OCI-LY7 (cell line): ENCODE measurements around the gene MRI1. TPM values are rescaled to one million over a fixed set of nuclear protein-coding genes. Genes with fewer than 3 reads are reported as not detected.

Experiments
- BruUV-seq: library from RNA; stranded (reverse); fragments of 400-500 nt; replicated peaks from 2 replicates; lab custom pipeline; 2021; lab: Mats Ljungman, UMichigan
- CTCF ChIA-PET: fragments of 300-600 bp; sonication (Branson Sonifier 250); formaldehyde crosslinking; loops from one replicate; lab custom pipeline; 2022; ENCODE audit warnings: antibody characterized with exemption; ENCODE audit not compliant: unreplicated experiment; lab: Charles Lee
- POLR2A ChIA-PET: fragments of 300-600 bp; sonication (Branson Sonifier 250); formaldehyde crosslinking; loops from one replicate; lab custom pipeline; 2022; ENCODE audit warnings: antibody characterized with exemption; lab: Charles Lee
- DNase-seq: peaks from one replicate; pipeline ENCODE4 v3.0.0-alpha.2; 2015; ENCODE audit warnings: low spot score
- H2AFZ ChIP-seq: fragments of 200-600 bp; sonication (generic), shearing (Covaris generic); 2 replicates; pipeline ENCODE4 v1.6.1; 2014; ENCODE audit warnings: mild to moderate bottlenecking, antibody characterized with exemption, low read length, moderate library complexity
- H3K27ac ChIP-seq: fragments of 200-600 bp; sonication (generic); 2 replicates; pipeline ENCODE4 v1.5.1; 2014; ENCODE audit warnings: mixed run types, low read depth, mild to moderate bottlenecking, moderate library complexity, low read length, inconsistent platforms; ENCODE audit not compliant: poor library complexity, severe bottlenecking
- H3K36me3 ChIP-seq: fragments of 200-600 bp; sonication (generic); 2 replicates; pipeline ENCODE4 v1.6.1; 2014; ENCODE audit warnings: mild to moderate bottlenecking, antibody characterized with exemption, low read length, moderate library complexity, mixed read lengths; ENCODE audit not compliant: insufficient read depth
- H3K4me1 ChIP-seq: fragments of 200-600 bp; sonication (generic); 2 replicates; pipeline ENCODE4 v1.5.1; 2014; ENCODE audit warnings: mild to moderate bottlenecking, low read length; ENCODE audit not compliant: insufficient read depth, poor library complexity, severe bottlenecking
- H3K4me2 ChIP-seq: fragments of 200-600 bp; sonication (generic); 2 replicates; pipeline ENCODE4 v1.6.1; 2014; ENCODE audit warnings: mild to moderate bottlenecking, low read length
- H3K4me3 ChIP-seq: fragments of 200-600 bp; sonication (generic); 2 replicates; pipeline ENCODE4 v1.5.1; 2014; ENCODE audit warnings: mild to moderate bottlenecking, low read depth, low read length; ENCODE audit not compliant: poor library complexity, severe bottlenecking
- H3K79me2 ChIP-seq: fragments of 200-600 bp; sonication (generic); 2 replicates; pipeline ENCODE4 v1.6.1; 2016; ENCODE audit warnings: low read depth, mild to moderate bottlenecking, low read length, moderate library complexity, mixed read lengths; ENCODE audit not compliant: insufficient read depth
- H3K9me2 ChIP-seq: fragments of 200-600 bp; sonication (generic); 2 replicates; pipeline ENCODE4 v1.6.1; 2016; ENCODE audit warnings: mild to moderate bottlenecking, low read length, mixed read lengths; ENCODE audit not compliant: insufficient read depth
- H3K9me3 ChIP-seq: fragments of 200-600 bp; sonication (generic); 2 replicates; pipeline ENCODE4 v1.6.1; 2014; ENCODE audit warnings: mild to moderate bottlenecking, mixed run types, low read length, mixed read lengths
- H4K20me1 ChIP-seq: fragments of 200-600 bp; sonication (generic); 2 replicates; pipeline ENCODE4 v1.6.1; 2014; ENCODE audit warnings: mild to moderate bottlenecking, antibody characterized with exemption, low read length, moderate library complexity, mixed read lengths; ENCODE audit not compliant: insufficient read depth
- EZH2phosphoT487 ChIP-seq: fragments of 200-600 bp; sonication (generic); IDR thresholded peaks from 2 replicates; pipeline ENCODE4 v1.6.1; 2018; ENCODE audit warnings: low read depth, borderline replicate concordance, mild to moderate bottlenecking, mixed run types, antibody characterized with exemption, low read length, moderate library complexity, mixed read lengths
- intact Hi-C: fragments of 100-400 bp; cut with micrococcal nuclease; formaldehyde crosslinking; loops from one replicate; pipeline ENCODE4 v1.10.0; 2022; ENCODE audit not compliant: unreplicated experiment
- total RNA-seq, 2 experiments: library from RNA; depleted of rRNA in 1 of 2; stranded (reverse); fragments of >200 nt in 1 of 2; shearing (Covaris generic) in 1 of 2; gene quantifications; 2 replicates each; pipeline ENCODE4 v1.2.3, GENCODE V29; 2014 to 2022
- TF ChIP-seq, protein P1 (sequence below): fragments of 200-600 bp; sonication (generic); conservative IDR thresholded peaks from 2 replicates; pipeline ENCODE4 v1.5.1; 2014; ENCODE audit warnings: mild to moderate bottlenecking, antibody characterized with exemption, low read length, moderate library complexity, mixed read lengths

Gene MRI1
- total RNA-seq, 2 experiments from 2014 or later = 23.4 to 27.3 TPM

DNA sequence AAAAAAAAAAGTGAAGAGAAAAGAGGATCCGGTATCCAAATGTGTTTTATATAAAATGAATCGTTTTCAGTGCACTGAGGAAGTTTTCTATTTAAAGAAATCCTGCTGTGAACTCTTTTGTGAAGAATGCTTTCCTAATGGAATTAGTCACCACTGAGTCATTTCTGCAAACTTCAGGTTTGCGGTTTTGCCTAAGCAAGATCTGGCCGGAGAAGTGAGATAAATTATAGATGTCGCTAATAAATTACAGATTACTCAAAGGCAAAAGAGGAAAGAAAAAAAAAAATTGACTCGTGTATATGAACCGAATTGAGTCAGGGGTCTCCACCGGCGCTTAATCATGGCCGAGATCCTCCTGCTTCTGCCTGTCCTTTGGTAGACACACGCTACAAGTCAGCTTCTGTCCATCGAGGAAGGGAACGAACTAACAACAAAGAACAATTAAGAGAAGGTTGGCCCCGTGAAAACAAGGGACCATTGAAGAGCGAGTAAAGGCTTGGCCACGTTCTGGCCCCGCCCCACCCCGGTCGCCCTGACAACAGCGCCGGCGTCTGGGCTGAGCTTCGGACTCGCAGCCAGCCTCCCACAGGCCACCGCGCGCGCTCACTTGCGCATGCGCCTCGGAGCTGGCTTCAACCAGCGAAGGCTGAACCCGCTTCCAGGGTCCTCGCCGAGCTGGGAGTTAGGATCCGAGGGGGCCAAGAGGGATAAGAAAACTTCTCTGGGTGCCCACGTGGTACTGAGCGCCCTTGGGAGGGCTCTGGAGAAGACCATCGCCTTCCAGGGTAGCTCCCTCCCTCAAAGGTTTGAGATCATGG is 33.0 kb upstream of the MRI1 start:
- no peaks in the 10 kb centered on the region for H4K20me1 ChIP-seq
- H2AFZ ChIP-seq = peak overlapping the region; percentile 92
- peak overlapping the region; percentile 94 for H3K4me2 ChIP-seq
- TF ChIP-seq, protein P1, sequence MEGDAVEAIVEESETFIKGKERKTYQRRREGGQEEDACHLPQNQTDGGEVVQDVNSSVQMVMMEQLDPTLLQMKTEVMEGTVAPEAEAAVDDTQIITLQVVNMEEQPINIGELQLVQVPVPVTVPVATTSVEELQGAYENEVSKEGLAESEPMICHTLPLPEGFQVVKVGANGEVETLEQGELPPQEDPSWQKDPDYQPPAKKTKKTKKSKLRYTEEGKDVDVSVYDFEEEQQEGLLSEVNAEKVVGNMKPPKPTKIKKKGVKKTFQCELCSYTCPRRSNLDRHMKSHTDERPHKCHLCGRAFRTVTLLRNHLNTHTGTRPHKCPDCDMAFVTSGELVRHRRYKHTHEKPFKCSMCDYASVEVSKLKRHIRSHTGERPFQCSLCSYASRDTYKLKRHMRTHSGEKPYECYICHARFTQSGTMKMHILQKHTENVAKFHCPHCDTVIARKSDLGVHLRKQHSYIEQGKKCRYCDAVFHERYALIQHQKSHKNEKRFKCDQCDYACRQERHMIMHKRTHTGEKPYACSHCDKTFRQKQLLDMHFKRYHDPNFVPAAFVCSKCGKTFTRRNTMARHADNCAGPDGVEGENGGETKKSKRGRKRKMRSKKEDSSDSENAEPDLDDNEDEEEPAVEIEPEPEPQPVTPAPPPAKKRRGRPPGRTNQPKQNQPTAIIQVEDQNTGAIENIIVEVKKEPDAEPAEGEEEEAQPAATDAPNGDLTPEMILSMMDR = no peak
- TF ChIP-seq EZH2phosphoT487 = no peak
- ChIA-PET POLR2A (interaction anchor here (0.6 to 1.3 kb wide), 9 partner anchors 10 to 350 kb away, joined by 3 to 7 read pairs (median 3); partner anchors contain the start of genes C19orf53 and MRI1), CTCF (interaction anchor here (0.5 to 0.6 kb wide), 3 partner anchors 16 to 626 kb away, joined by 3 read pairs; a partner anchor contains a TSS)
- intact Hi-C loops = no loop called here
- no peaks in the 10 kb centered on the region for H3K9me2 ChIP-seq
- H3K79me2 ChIP-seq = no peaks in the 10 kb centered on the region
- H3K27ac ChIP-seq = peak overlapping the region; percentile 34
- H3K4me3 ChIP-seq = peak overlapping the region; percentile 71
- BruUV-seq = no TSS peak
- peaks cover 25% of the 10 kb centered on the region for H3K4me1 ChIP-seq
- no peaks in the 10 kb centered on the region for H3K36me3 ChIP-seq
- DNase-seq = peak; percentile 95
- H3K9me3 ChIP-seq = no peaks in the 10 kb centered on the region

DNA sequence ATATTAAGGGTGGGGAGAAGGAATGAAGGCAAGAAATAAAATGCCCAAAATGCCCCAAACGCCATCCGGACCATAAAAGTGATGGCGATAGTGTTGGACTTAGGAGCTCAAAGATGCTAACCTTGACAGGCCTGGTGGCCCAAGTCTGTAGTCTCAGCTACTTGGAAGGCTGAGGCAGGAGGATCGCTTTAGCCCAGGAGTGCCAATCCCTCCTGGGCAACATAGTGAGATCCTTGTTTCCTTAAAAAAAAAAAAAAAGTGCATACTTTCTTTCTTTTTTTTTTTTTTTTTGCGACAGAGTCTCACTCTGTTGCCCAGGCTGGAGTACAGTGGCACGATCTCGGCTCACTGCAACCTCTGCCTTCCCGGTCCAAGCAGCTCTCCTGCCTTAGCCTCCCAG is 32.0 kb upstream of the MRI1 start:
- Histone ChIP-seq H3K36me3 (no peaks in the 10 kb centered on the region), H3K4me1 (peaks cover 25% of the 10 kb centered on the region), H4K20me1 (no peaks in the 10 kb centered on the region), H3K27ac (no peak overlapping the region), H2AFZ (no peak overlapping the region), H3K9me2 (no peaks in the 10 kb centered on the region), H3K4me3 (peak overlapping the region; percentile 71), H3K4me2 (peak overlapping the region; percentile 94), H3K9me3 (no peaks in the 10 kb centered on the region), H3K79me2 (no peaks in the 10 kb centered on the region)
- intact Hi-C loops = no loop called here
- no peak for TF ChIP-seq EZH2phosphoT487
- TF ChIP-seq, protein P1 = no peak
- TSS peak; percentile 84 for BruUV-seq
- DNase-seq = no peak
- ChIA-PET POLR2A (interaction anchor here (0.7 to 1.3 kb wide), 5 partner anchors 9 to 32 kb away, joined by 3 to 7 read pairs (median 5); partner anchors contain the start of gene MRI1), CTCF (no interaction called here)

DNA sequence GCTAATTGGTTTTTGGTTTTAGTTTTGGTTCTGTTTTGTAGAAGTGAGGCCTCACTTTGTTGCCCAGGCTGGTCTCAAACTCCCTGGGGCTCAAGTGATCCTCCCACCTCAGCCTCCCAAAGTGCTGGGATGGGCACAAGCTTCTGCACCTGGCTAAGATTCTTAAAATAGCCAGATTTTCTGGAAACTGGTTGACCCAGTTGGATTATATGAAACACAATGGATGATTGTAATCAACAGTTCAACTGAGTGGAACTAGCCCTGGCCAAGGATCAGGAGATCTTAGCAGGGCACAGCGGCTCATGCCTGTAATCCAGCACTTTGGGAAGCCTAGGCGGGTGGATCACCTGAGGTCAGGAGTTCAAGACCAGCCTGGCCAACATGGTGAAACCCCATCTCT is 29.6 kb upstream of the MRI1 start:
- H3K4me1 ChIP-seq = peaks cover 23% of the 10 kb centered on the region
- H3K9me2 ChIP-seq = no peaks in the 10 kb centered on the region
- H3K79me2 ChIP-seq = no peaks in the 10 kb centered on the region
- intact Hi-C loops = no loop called here
- no peak for TF ChIP-seq EZH2phosphoT487
- TF ChIP-seq, protein P1 = no peak
- H4K20me1 ChIP-seq = no peaks in the 10 kb centered on the region
- no peak overlapping the region for H3K27ac ChIP-seq
- no peaks in the 10 kb centered on the region for H3K9me3 ChIP-seq
- no peak for DNase-seq
- POLR2A ChIA-PET = no interaction called here
- H2AFZ ChIP-seq = no peak overlapping the region
- no peak overlapping the region for H3K4me3 ChIP-seq
- H3K36me3 ChIP-seq = no peaks in the 10 kb centered on the region
- H3K4me2 ChIP-seq = no peak overlapping the region
- CTCF ChIA-PET = no interaction called here
- no TSS peak for BruUV-seq
